ENCODE measurements around the gene LBX1.

LBX1 gene

DNA sequence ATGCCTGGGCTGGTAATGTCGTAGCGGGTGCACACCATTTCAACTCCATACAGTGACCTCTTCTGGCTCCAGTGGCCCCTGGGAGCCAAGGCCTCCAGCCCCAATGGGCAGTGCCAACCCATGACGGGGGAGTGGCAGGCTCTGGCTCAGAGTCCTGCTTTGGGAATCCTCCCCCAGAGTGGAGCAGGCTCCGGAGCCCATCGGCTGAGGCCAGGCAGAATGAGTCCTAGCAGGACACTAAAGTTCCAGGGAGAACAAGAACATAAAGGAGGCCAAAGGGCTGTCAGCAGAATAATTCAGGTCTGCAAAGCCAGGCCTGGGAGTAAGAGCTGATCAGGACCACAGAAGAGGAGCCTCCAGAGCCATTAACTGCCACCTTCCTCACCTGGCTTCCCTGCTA is 33.3 kb downstream of the LBX1 start:
- H2BK5ac ChIP-seq (ENCODE audit: low read depth, low read length, poor library complexity, severe bottlenecking): no peak overlapping the region
- H2BK12ac ChIP-seq (ENCODE audit: low read length in 2 of 2): no peak overlapping the region
- H3K9ac ChIP-seq (ENCODE audit: low read length): no peak overlapping the region
- H2AK5ac ChIP-seq (ENCODE audit: low read length, severe bottlenecking): no peak overlapping the region
- no peak overlapping the region for H3K14ac ChIP-seq (ENCODE audit: low read length in 2 of 2)
- H3K79me1 ChIP-seq (replicated peaks; ENCODE audit: low read length, poor library complexity, severe bottlenecking): no peaks in the 10 kb centered on the region
- no peak overlapping the region for H3K18ac ChIP-seq (ENCODE audit: low read depth in 1 of 2, low read length in 2 of 2)
- no peaks in the 10 kb centered on the region for H3K9me3 ChIP-seq (ENCODE audit: control insufficient read depth, low read length)
- H3K27ac ChIP-seq (ENCODE audit: low read length, poor library complexity, severe bottlenecking): no peak overlapping the region
- H3K4me3 ChIP-seq (ENCODE audit: insufficient read depth in 1 of 2, low read depth in 1 of 2, low read length in 2 of 2): no peak overlapping the region
- H3K4me1 ChIP-seq (ENCODE audit: control insufficient read depth, insufficient read depth, low read depth, low read length): no peaks in the 10 kb centered on the region
- H3K4ac ChIP-seq (ENCODE audit: low read depth in 1 of 2, low read length in 2 of 2): no peak overlapping the region
- DNase-seq: no peak
- H4K91ac ChIP-seq (ENCODE audit: low read length): no peak overlapping the region
- H3K27me3 ChIP-seq (ENCODE audit: control insufficient read depth in 1 of 2, insufficient read depth in 1 of 2, low read length in 2 of 2): peaks cover 40 to 67% of the 10 kb centered on the region in 2 experiments
- H2AFZ ChIP-seq (ENCODE audit: low read depth, low read length): no peak overlapping the region
- no peak overlapping the region for H2BK120ac ChIP-seq (ENCODE audit: low read depth, low read length)
- H2BK15ac ChIP-seq (ENCODE audit: low read depth, poor library complexity, severe bottlenecking): no peak overlapping the region
- no peaks in the 10 kb centered on the region for H3K36me3 ChIP-seq (ENCODE audit: control insufficient read depth in 1 of 2, insufficient read depth in 2 of 2, low read depth in 1 of 2, low read length in 2 of 2)
- no peak overlapping the region for H4K8ac ChIP-seq (ENCODE audit: low read length)
- H3K4me2 ChIP-seq (ENCODE audit: low read length, poor library complexity, severe bottlenecking): no peak overlapping the region
- 86% methylated on average over 5 of the region's 5 CpGs for WGBS
- no peak overlapping the region for H3K23ac ChIP-seq (ENCODE audit: low read length in 2 of 2)

DNA sequence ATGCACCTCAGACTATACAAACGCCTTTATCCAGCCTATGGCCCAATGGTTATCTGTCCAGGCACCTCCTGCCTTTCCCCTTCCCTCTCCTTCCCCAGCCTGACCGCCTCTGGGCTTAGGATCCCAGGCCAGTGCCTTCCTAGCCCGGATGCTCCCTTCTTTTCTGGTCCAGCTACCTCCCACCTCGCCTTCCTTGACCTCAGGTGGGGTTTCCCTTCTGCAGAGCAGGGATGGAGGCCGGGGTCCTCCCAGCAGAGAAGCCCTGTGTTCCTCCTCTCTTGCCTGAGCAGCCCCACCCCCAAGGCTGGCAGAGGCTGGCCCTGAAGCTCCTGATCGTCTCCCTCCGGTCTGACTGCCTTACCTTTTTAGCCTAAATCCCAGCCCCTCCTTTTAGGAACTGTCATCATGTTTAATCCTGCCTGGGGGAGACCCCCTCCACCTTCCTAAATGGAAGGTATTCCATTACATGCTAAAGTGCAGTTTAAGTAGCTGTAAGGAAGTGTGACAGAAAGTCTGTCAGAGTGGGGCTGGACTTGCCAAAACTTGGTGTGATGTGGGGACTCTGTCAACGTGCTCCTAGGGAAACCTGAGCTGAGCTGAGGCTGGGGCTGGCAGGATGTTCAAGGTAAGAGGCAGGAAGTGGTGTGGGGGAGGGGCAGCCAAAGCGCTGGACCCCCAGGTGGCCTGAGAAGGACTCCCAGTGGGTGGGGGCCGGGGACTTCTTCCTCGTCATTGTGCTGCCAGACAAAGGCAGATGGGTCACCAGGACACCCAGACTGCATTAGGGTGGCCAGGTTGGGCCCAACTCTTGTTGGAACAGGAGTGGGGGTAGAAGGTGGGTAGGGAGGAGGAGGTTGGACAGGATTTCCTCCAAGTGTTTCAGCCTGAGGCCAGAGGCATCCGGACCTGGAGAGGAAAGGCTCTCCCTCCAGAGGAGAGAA is 39.5 kb downstream of the LBX1 start:
- no peak overlapping the region for H2AK5ac ChIP-seq (ENCODE audit: low read length, severe bottlenecking)
- no peak overlapping the region for H4K8ac ChIP-seq (ENCODE audit: low read length)
- H3K79me1 ChIP-seq (replicated peaks; ENCODE audit: low read length, poor library complexity, severe bottlenecking): no peaks in the 10 kb centered on the region
- no peak overlapping the region for H2BK15ac ChIP-seq (ENCODE audit: low read depth, poor library complexity, severe bottlenecking)
- no peak overlapping the region for H3K9ac ChIP-seq (ENCODE audit: low read length)
- H3K36me3 ChIP-seq (ENCODE audit: control insufficient read depth in 1 of 2, insufficient read depth in 2 of 2, low read depth in 1 of 2, low read length in 2 of 2): no peaks in the 10 kb centered on the region
- H2BK120ac ChIP-seq (ENCODE audit: low read depth, low read length): no peak overlapping the region
- no peaks in the 10 kb centered on the region for H3K4me1 ChIP-seq (ENCODE audit: control insufficient read depth, insufficient read depth, low read depth, low read length)
- no peak overlapping the region for H2BK5ac ChIP-seq (ENCODE audit: low read depth, low read length, poor library complexity, severe bottlenecking)
- H3K9me3 ChIP-seq (ENCODE audit: control insufficient read depth, low read length): no peaks in the 10 kb centered on the region
- H3K27ac ChIP-seq (ENCODE audit: low read length, poor library complexity, severe bottlenecking): no peak overlapping the region
- no peak overlapping the region for H3K14ac ChIP-seq (ENCODE audit: low read length in 2 of 2)
- 33% methylated on average over 12 of the region's 12 CpGs for WGBS
- no peak overlapping the region for H3K4me2 ChIP-seq (ENCODE audit: low read length, poor library complexity, severe bottlenecking)
- no peak overlapping the region for H4K91ac ChIP-seq (ENCODE audit: low read length)
- no peak overlapping the region for H3K18ac ChIP-seq (ENCODE audit: low read depth in 1 of 2, low read length in 2 of 2)
- no peak overlapping the region for H3K23ac ChIP-seq (ENCODE audit: low read length in 2 of 2)
- H2AFZ ChIP-seq (ENCODE audit: low read depth, low read length): peak overlapping the region; percentile 20
- no peak overlapping the region for H3K4me3 ChIP-seq (ENCODE audit: insufficient read depth in 1 of 2, low read depth in 1 of 2, low read length in 2 of 2)
- no peak overlapping the region for H3K4ac ChIP-seq (ENCODE audit: low read depth in 1 of 2, low read length in 2 of 2)
- peaks cover 36 to 42% of the 10 kb centered on the region in 2 experiments for H3K27me3 ChIP-seq (ENCODE audit: control insufficient read depth in 1 of 2, insufficient read depth in 1 of 2, low read length in 2 of 2)
- DNase-seq: no peak
- no peak overlapping the region for H2BK12ac ChIP-seq (ENCODE audit: low read length in 2 of 2)

DNA sequence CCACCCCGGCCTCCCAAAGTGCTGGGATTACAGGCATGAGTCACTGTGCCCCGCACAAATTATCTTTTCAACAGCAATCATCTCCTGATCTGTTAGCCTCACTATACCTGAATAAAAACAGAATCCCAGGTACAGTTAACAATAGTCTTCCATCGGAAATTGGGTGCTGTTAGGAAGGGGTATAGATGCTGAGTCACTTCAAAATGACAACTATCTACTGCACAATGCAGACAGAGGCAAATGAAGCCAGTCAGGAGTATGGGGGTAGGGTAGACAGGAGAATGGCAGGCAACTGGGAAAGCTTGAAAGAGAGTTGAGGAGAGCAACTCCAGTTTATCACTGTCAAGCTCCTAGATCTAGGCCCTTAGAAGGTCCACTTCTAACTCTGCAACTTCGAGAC is 40.3 kb downstream of the LBX1 start:
- H4K8ac ChIP-seq (ENCODE audit: low read length): no peak overlapping the region
- no peak overlapping the region for H3K4me3 ChIP-seq (ENCODE audit: insufficient read depth in 1 of 2, low read depth in 1 of 2, low read length in 2 of 2)
- H4K91ac ChIP-seq (ENCODE audit: low read length): no peak overlapping the region
- H2BK12ac ChIP-seq (ENCODE audit: low read length in 2 of 2): no peak overlapping the region
- WGBS: 79% methylated on average over 3 of the region's 4 CpGs
- no peaks in the 10 kb centered on the region for H3K36me3 ChIP-seq (ENCODE audit: control insufficient read depth in 1 of 2, insufficient read depth in 2 of 2, low read depth in 1 of 2, low read length in 2 of 2)
- H3K14ac ChIP-seq (ENCODE audit: low read length in 2 of 2): no peak overlapping the region
- no peak overlapping the region for H3K4ac ChIP-seq (ENCODE audit: low read depth in 1 of 2, low read length in 2 of 2)
- DNase-seq: no peak
- no peak overlapping the region for H2AFZ ChIP-seq (ENCODE audit: low read depth, low read length)
- H3K79me1 ChIP-seq (replicated peaks; ENCODE audit: low read length, poor library complexity, severe bottlenecking): no peaks in the 10 kb centered on the region
- H3K23ac ChIP-seq (ENCODE audit: low read length in 2 of 2): no peak overlapping the region
- H2AK5ac ChIP-seq (ENCODE audit: low read length, severe bottlenecking): no peak overlapping the region
- H3K4me1 ChIP-seq (ENCODE audit: control insufficient read depth, insufficient read depth, low read depth, low read length): no peaks in the 10 kb centered on the region
- no peak overlapping the region for H2BK15ac ChIP-seq (ENCODE audit: low read depth, poor library complexity, severe bottlenecking)
- H3K27ac ChIP-seq (ENCODE audit: low read length, poor library complexity, severe bottlenecking): no peak overlapping the region
- no peak overlapping the region for H3K18ac ChIP-seq (ENCODE audit: low read depth in 1 of 2, low read length in 2 of 2)
- H2BK120ac ChIP-seq (ENCODE audit: low read depth, low read length): no peak overlapping the region
- no peak overlapping the region for H3K4me2 ChIP-seq (ENCODE audit: low read length, poor library complexity, severe bottlenecking)
- H2BK5ac ChIP-seq (ENCODE audit: low read depth, low read length, poor library complexity, severe bottlenecking): no peak overlapping the region
- peaks cover 34 to 43% of the 10 kb centered on the region in 2 experiments for H3K27me3 ChIP-seq (ENCODE audit: control insufficient read depth in 1 of 2, insufficient read depth in 1 of 2, low read length in 2 of 2)
- H3K9me3 ChIP-seq (ENCODE audit: control insufficient read depth, low read length): no peaks in the 10 kb centered on the region
- no peak overlapping the region for H3K9ac ChIP-seq (ENCODE audit: low read length)

DNA sequence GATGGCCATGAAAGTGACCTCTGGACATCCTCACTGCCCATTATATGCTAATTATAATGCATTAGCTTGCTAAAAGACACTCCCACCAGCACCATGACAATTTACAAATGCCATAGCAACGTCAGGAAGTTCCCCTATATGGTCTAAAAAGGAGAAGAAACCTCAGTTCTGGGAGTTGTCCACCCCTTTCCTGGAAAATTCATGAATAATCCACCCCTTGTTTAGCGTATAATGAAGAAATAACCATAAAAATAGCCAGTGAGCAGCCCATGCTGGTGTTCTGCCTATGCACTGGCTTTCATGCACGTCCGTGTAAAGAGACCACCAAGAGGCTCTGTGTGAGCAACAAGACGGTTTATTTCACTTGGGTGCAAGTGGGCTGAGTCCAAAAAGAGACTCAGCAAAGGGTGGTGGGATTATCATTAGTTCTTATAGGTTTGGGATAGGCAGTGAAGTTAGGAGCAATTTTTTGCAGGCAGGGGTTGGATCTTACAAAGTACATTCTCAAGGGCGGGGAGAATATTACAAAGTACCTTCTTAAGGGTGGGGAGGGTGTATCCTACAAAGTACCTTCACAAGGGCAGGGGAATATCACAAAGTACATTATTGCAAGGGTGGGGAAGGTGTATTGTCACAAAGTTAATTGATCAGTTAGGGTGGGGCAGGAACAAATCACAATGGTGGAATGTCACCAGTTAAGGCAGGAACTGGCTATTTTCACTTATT is 45.6 kb downstream of the LBX1 start:
- Histone ChIP-seq H2BK120ac (ENCODE audit: low read depth, low read length) (no peak overlapping the region), H3K18ac (ENCODE audit: low read depth in 1 of 2, low read length in 2 of 2) (no peak overlapping the region), H2BK5ac (ENCODE audit: low read depth, low read length, poor library complexity, severe bottlenecking) (no peak overlapping the region), H3K79me1 (replicated peaks; ENCODE audit: low read length, poor library complexity, severe bottlenecking) (no peaks in the 10 kb centered on the region), H3K4me3 (ENCODE audit: insufficient read depth in 1 of 2, low read depth in 1 of 2, low read length in 2 of 2) (no peak overlapping the region), H3K36me3 (ENCODE audit: control insufficient read depth in 1 of 2, insufficient read depth in 2 of 2, low read depth in 1 of 2, low read length in 2 of 2) (no peaks in the 10 kb centered on the region), H2AFZ (ENCODE audit: low read depth, low read length) (no peak overlapping the region), H3K14ac (ENCODE audit: low read length in 2 of 2) (no peak overlapping the region), H3K9me3 (ENCODE audit: control insufficient read depth, low read length) (no peaks in the 10 kb centered on the region), H3K9ac (ENCODE audit: low read length) (no peak overlapping the region), H3K27ac (ENCODE audit: low read length, poor library complexity, severe bottlenecking) (no peak overlapping the region), H2BK12ac (ENCODE audit: low read length in 2 of 2) (no peak overlapping the region), H3K4me2 (ENCODE audit: low read length, poor library complexity, severe bottlenecking) (no peak overlapping the region), H4K91ac (ENCODE audit: low read length) (no peak overlapping the region), H3K23ac (ENCODE audit: low read length in 2 of 2) (no peak overlapping the region), H3K4me1 (ENCODE audit: control insufficient read depth, insufficient read depth, low read depth, low read length) (no peaks in the 10 kb centered on the region), H4K8ac (ENCODE audit: low read length) (no peak overlapping the region), H2BK15ac (ENCODE audit: low read depth, poor library complexity, severe bottlenecking) (no peak overlapping the region), H3K4ac (ENCODE audit: low read depth in 1 of 2, low read length in 2 of 2) (no peak overlapping the region), H3K27me3 (ENCODE audit: control insufficient read depth in 1 of 2, insufficient read depth in 1 of 2, low read length in 2 of 2) (peaks cover 41 to 46% of the 10 kb centered on the region in 2 experiments), H2AK5ac (ENCODE audit: low read length, severe bottlenecking) (no peak overlapping the region)
- 66% methylated on average over 6 of the region's 6 CpGs for WGBS
- no peak for DNase-seq
